ENCODE results near the gene KBTBD13.

DNA sequence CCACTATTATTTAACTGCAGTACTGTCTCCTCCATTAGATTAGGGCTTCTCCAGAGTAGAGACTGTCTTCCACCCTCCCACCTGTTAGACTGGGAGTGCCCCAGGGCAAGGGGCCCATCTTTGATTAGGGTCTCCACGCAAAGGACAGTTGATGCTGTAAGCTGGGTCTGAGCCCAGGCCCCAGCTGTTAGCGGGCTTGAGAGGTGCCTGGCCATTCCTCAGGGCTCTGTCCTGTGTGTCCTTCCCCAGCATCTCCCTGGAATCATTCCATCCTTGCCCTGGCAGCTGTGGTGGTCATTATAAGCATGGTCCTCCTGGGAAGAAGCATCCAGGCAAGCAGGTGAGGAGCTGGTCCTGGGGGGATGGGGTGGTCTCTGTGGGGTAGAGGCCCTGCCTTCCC, 25.3 kb upstream of the KBTBD13 start:
- TF ChIP-seq POLR2AphosphoS5 (IDR thresholded peaks at IDR 0.05; ENCODE audit: low read depth, low read length) (no peak), POLR2A (IDR thresholded peaks at IDR 0.05; ENCODE audit: low read depth, low read length) (no peak), PAX5 (IDR thresholded peaks at IDR 0.05; ENCODE audit: insufficient read depth, low read length, severe bottlenecking) (no peak), TAF1 (IDR thresholded peaks at IDR 0.05; ENCODE audit: low read depth, low read length) (no peak)

All from GM12891 (cell line).